H1 (cell line): Measurements from ENCODE around the gene MT1B. TPM values are rescaled to one million over a fixed set of nuclear protein-coding genes. Genes with fewer than 3 reads are reported as not detected.

ENCODE experiments used
- CTCF ChIA-PET: fragments of 300-600 bp; sonication (Branson Sonifier 250); formaldehyde crosslinking; loops from one replicate; lab custom pipeline; 2021; ENCODE audit not compliant: partially characterized antibody; lab: Charles Lee
- POLR2A ChIA-PET: fragments of 300-600 bp; sonication (Branson Sonifier 250); formaldehyde crosslinking; loops from one replicate; lab custom pipeline; 2021; ENCODE audit warnings: inconsistent platforms; ENCODE audit not compliant: partially characterized antibody; lab: Charles Lee
- DNase-seq, 2 experiments: peaks; one replicate each; pipeline versions ENCODE4 v3.0.0 to v3.0.0-alpha.2; 2010 to 2022; ENCODE audit warnings: low spot score in 2 of 2, low read depth in 1 of 2, mixed read lengths in 1 of 2
- FAIRE-seq: peaks from 2 replicates; lab custom pipeline; 2011; peaks lifted over from hg19 to GRCh38; lab: Jason Lieb, UNC
- H2AFZ ChIP-seq: 2 replicates; pipeline ENCODE4 v1.8.1; 2012; ENCODE audit warnings: low read length, inconsistent platforms
- H2AK5ac ChIP-seq: 2 replicates; pipeline ENCODE4 v1.6.1; 2013; ENCODE audit warnings: low read depth, low read length
- H2BK120ac ChIP-seq: replicated peaks from 2 replicates; pipeline ENCODE3; 2013; ENCODE audit warnings: low read depth, low read length, inconsistent platforms
- H2BK12ac ChIP-seq: 2 replicates; pipeline ENCODE4 v1.6.1; 2013; ENCODE audit warnings: low read depth, low read length
- H2BK15ac ChIP-seq: 2 replicates; pipeline ENCODE4 v1.6.1; 2013; ENCODE audit warnings: low read length
- H2BK20ac ChIP-seq: 2 replicates; pipeline ENCODE4 v1.6.1; 2013; ENCODE audit warnings: low read length
- H2BK5ac ChIP-seq: 2 replicates; pipeline ENCODE4 v1.6.1; 2013; ENCODE audit warnings: low read depth, low read length
- H3K14ac ChIP-seq: 2 replicates; pipeline ENCODE4 v1.6.1; 2013; ENCODE audit warnings: inconsistent platforms; ENCODE audit not compliant: insufficient read length
- H3K18ac ChIP-seq: 2 replicates; pipeline ENCODE4 v1.6.1; 2013; ENCODE audit warnings: low read length; ENCODE audit errors: extremely low read depth
- H3K23ac ChIP-seq: 2 replicates; pipeline ENCODE4 v1.6.1; 2013; ENCODE audit warnings: inconsistent platforms; ENCODE audit not compliant: insufficient read length
- H3K23me2 ChIP-seq: 2 replicates; pipeline ENCODE4 v1.6.1; 2013; ENCODE audit warnings: low read depth, low read length
- H3K27ac ChIP-seq: 2 replicates; pipeline ENCODE4 v1.6.1; 2011; ENCODE audit warnings: low read depth, low read length, inconsistent platforms
- H3K27me3 ChIP-seq, 4 experiments: replicated peaks in 1 of 4; 1 replicate in 1 of 4; 2 replicates in 3 of 4; pipeline versions ENCODE4 v1.6.1 to v1.8.1; 2011 to 2013; ENCODE audit warnings: low read length in 3 of 4, mild to moderate bottlenecking in 3 of 4, inconsistent platforms in 2 of 4, mixed read lengths in 2 of 4, moderate library complexity in 1 of 4; ENCODE audit not compliant: control insufficient read depth in 3 of 4, insufficient read depth in 3 of 4; ENCODE audit errors: extremely low read depth in 1 of 4
- H3K36me3 ChIP-seq, 4 experiments: 2 replicates each; pipeline versions ENCODE4 v1.6.1 to v1.8.1; 2011 to 2013; ENCODE audit warnings: mild to moderate bottlenecking in 4 of 4, low read length in 3 of 4, moderate library complexity in 2 of 4, control low read depth in 1 of 4, inconsistent platforms in 1 of 4; ENCODE audit not compliant: insufficient read depth in 4 of 4, control insufficient read depth in 2 of 4
- H3K4ac ChIP-seq: replicated peaks from 2 replicates; pipeline ENCODE3; 2013; ENCODE audit warnings: low read length, low read depth, mixed read lengths, inconsistent platforms; ENCODE audit not compliant: insufficient read length
- H3K4me1 ChIP-seq, 4 experiments: replicated peaks in 1 of 4; 1 replicate in 1 of 4; 2 replicates in 3 of 4; pipeline versions ENCODE4 v1.6.1 to v1.8.1; 2011 to 2013; ENCODE audit warnings: low read length in 3 of 4, inconsistent platforms in 2 of 4, mixed read lengths in 1 of 4; ENCODE audit not compliant: insufficient read depth in 4 of 4, control insufficient read depth in 3 of 4
- H3K4me2 ChIP-seq, 2 experiments: 2 replicates each; pipeline versions ENCODE4 v1.6.1 to v1.8.1; 2011 to 2013; ENCODE audit warnings: low read depth in 2 of 2, low read length in 2 of 2, control low read depth in 1 of 2, inconsistent platforms in 1 of 2, mild to moderate bottlenecking in 1 of 2; ENCODE audit not compliant: insufficient read depth in 1 of 2
- H3K4me3 ChIP-seq, 4 experiments: fragments of 200-600, 300-600 bp in 1 of 4; sonication (generic), shearing (Covaris generic), sonication (Bioruptor Twin) in 1 of 4; 2 replicates each; pipeline versions ENCODE4 v1.5.1 to v1.8.1; 2011 to 2016; ENCODE audit warnings: low read length in 4 of 4, low read depth in 3 of 4, control low read depth in 2 of 4, inconsistent platforms in 2 of 4, mild to moderate bottlenecking in 2 of 4, mixed read lengths in 1 of 4, moderate library complexity in 1 of 4; ENCODE audit not compliant: insufficient read depth in 2 of 4; ENCODE audit errors: extremely low read depth in 1 of 4
- H3K56ac ChIP-seq: replicated peaks from 2 replicates; pipeline ENCODE3; 2013; ENCODE audit warnings: low read depth, mild to moderate bottlenecking, mixed read lengths, low read length, inconsistent platforms; ENCODE audit not compliant: insufficient read length
- H3K79me1 ChIP-seq: 2 replicates; pipeline ENCODE4 v1.6.1; 2013; ENCODE audit warnings: low read depth, low read length, control low read depth
- H3K79me2 ChIP-seq, 2 experiments: 2 replicates each; pipeline versions ENCODE4 v1.6.1 to v1.8.1; 2012 to 2013; ENCODE audit warnings: low read length in 2 of 2, mild to moderate bottlenecking in 2 of 2, inconsistent platforms in 1 of 2; ENCODE audit not compliant: insufficient read depth in 2 of 2, control insufficient read depth in 1 of 2
- H3K9ac ChIP-seq, 4 experiments: replicated peaks in 1 of 4; 1 replicate in 1 of 4; 2 replicates in 3 of 4; pipeline versions ENCODE4 v1.6.1 to v1.8.1; 2011 to 2013; ENCODE audit warnings: low read depth in 3 of 4, low read length in 3 of 4, control low read depth in 2 of 4, mild to moderate bottlenecking in 2 of 4, moderate library complexity in 2 of 4, inconsistent platforms in 1 of 4; ENCODE audit errors: extremely low read depth in 1 of 4
- H3K9me3 ChIP-seq, 2 experiments: 2 replicates each; pipeline versions ENCODE4 v1.6.1 to v1.8.1; 2012 to 2013; ENCODE audit warnings: mild to moderate bottlenecking in 2 of 2, moderate library complexity in 2 of 2, control low read depth in 1 of 2, inconsistent platforms in 1 of 2, low read depth in 1 of 2, low read length in 1 of 2, mixed read lengths in 1 of 2; ENCODE audit not compliant: insufficient read depth in 2 of 2
- H4K20me1 ChIP-seq, 2 experiments: replicated peaks in 1 of 2; 2 replicates each; pipeline versions ENCODE3 to v1.8.1; 2011 to 2013; ENCODE audit warnings: inconsistent platforms in 2 of 2, low read length in 2 of 2, mild to moderate bottlenecking in 1 of 2; ENCODE audit not compliant: insufficient read depth in 2 of 2, control insufficient read depth in 1 of 2
- H4K5ac ChIP-seq: 2 replicates; pipeline ENCODE4 v1.6.1; 2013; ENCODE audit warnings: low read length, low read depth, mixed read lengths, inconsistent platforms; ENCODE audit not compliant: insufficient read length
- H4K8ac ChIP-seq: 2 replicates; pipeline ENCODE4 v1.8.0; 2013; ENCODE audit warnings: mild to moderate bottlenecking, moderate library complexity, low read length, inconsistent platforms; ENCODE audit not compliant: insufficient read depth; ENCODE audit errors: extremely low read depth
- H4K91ac ChIP-seq: replicated peaks from 2 replicates; pipeline ENCODE3; 2013; ENCODE audit warnings: low read length, mixed read lengths, inconsistent platforms; ENCODE audit not compliant: insufficient read length
- BCL11A ChIP-seq, 2 experiments: IDR thresholded peaks; one replicate each; pipeline ENCODE4 v1.6.1; 2011; ENCODE audit warnings: low read depth in 2 of 2, low read length in 2 of 2, mild to moderate bottlenecking in 2 of 2
- JUN ChIP-seq: IDR thresholded peaks from 2 replicates; pipeline ENCODE4 v1.6.1; 2011; ENCODE audit warnings: low read depth, mild to moderate bottlenecking, improper control_type of control experiment, low read length
- KDM4A ChIP-seq: IDR thresholded peaks from one replicate; pipeline ENCODE4 v1.7.1; 2012; ENCODE audit warnings: low read depth, mild to moderate bottlenecking, moderate library complexity, low read length, inconsistent platforms; ENCODE audit not compliant: severe bottlenecking
- RFX5 ChIP-seq: IDR thresholded peaks from 2 replicates; pipeline ENCODE4 v1.6.1; 2011; ENCODE audit warnings: low read depth, low read length, improper control_type of control experiment, borderline replicate concordance
- RNF2 ChIP-seq: fragments of 200-900, 300-1000 bp; sonication (generic); IDR thresholded peaks from 2 replicates; pipeline ENCODE4 v1.7.1; 2016; ENCODE audit warnings: borderline replicate concordance, low read depth, mild to moderate bottlenecking, antibody characterized with exemption, low read length; ENCODE audit not compliant: poor library complexity, severe bottlenecking; ENCODE audit errors: missing control alignments
- SAP30 ChIP-seq: fragments of 300-600 bp; sonication (generic); IDR thresholded peaks from 2 replicates; pipeline ENCODE4 v1.7.1; 2012; ENCODE audit warnings: low read length, moderate library complexity, mild to moderate bottlenecking, inconsistent platforms; ENCODE audit not compliant: insufficient read depth, insufficient replicate concordance
- SP2 ChIP-seq: IDR thresholded peaks from 2 replicates; pipeline ENCODE4 v1.6.1; 2012; ENCODE audit warnings: mild to moderate bottlenecking, low read length, inconsistent platforms
- TEAD4 ChIP-seq: IDR thresholded peaks from 2 replicates; pipeline ENCODE4 v1.6.1; 2012; ENCODE audit warnings: low read depth, low read length, inconsistent platforms, mixed read lengths
- WGBS, 2 experiments: shearing (Covaris generic) in 1 of 2; methylation state at CpG; one replicate each; pipeline versions ENCODE4 v1.1.6 to v1.1.7; 2013 to 2015; ENCODE audit warnings: low lambda C conversion rate in 2 of 2, mixed read lengths in 2 of 2, inconsistent platforms in 1 of 2, low coverage in 1 of 2, missing lambda C conversion rate in 1 of 2; ENCODE audit not compliant: insufficient replicate concordance in 2 of 2, insufficient coverage in 1 of 2, insufficient read length in 1 of 2; ENCODE audit errors: extremely low coverage in 1 of 2, missing lambda C conversion rate in 1 of 2; 5-methylcytosine and 5-hydroxymethylcytosine counted together
- polyA plus RNA-seq, 7 experiments: library from polyadenylated mRNA; depleted of rRNA in 3 of 7; stranded (reverse) in 5 of 7; unstranded in 2 of 7; fragments of >200 nt in 5 of 7; fragments of 200-250 nt in 2 of 7; gene quantifications; 1 replicate in 5 of 7; 2 replicates in 1 of 7; 4 replicates in 1 of 7; pipeline versions ENCODE4 v1.2.1 to v1.2.3, GENCODE V29; 2011 to 2013; ENCODE audit warnings: missing spikeins in 2 of 7, mixed read lengths in 2 of 7
- total RNA-seq: library from RNA; stranded (reverse); fragmentation: NEBNext Ultra II Directional; extraction: Animal tissue kit (Norgen Biotek cat#: 25700); gene quantifications from 2 replicates; pipeline ENCODE4 v1.2.1, GENCODE V29; 2021
- TF ChIP-seq, protein P1 (sequence below): IDR thresholded peaks from 2 replicates; pipeline ENCODE4 v1.6.1; 2012; ENCODE audit warnings: inconsistent platforms

Gene MT1B
- total and polyA plus RNA-seq, 2 of the 8 experiments (the other 6 are each of a cell fraction or from before 2014, with no cell fraction given) = not detected

DNA sequence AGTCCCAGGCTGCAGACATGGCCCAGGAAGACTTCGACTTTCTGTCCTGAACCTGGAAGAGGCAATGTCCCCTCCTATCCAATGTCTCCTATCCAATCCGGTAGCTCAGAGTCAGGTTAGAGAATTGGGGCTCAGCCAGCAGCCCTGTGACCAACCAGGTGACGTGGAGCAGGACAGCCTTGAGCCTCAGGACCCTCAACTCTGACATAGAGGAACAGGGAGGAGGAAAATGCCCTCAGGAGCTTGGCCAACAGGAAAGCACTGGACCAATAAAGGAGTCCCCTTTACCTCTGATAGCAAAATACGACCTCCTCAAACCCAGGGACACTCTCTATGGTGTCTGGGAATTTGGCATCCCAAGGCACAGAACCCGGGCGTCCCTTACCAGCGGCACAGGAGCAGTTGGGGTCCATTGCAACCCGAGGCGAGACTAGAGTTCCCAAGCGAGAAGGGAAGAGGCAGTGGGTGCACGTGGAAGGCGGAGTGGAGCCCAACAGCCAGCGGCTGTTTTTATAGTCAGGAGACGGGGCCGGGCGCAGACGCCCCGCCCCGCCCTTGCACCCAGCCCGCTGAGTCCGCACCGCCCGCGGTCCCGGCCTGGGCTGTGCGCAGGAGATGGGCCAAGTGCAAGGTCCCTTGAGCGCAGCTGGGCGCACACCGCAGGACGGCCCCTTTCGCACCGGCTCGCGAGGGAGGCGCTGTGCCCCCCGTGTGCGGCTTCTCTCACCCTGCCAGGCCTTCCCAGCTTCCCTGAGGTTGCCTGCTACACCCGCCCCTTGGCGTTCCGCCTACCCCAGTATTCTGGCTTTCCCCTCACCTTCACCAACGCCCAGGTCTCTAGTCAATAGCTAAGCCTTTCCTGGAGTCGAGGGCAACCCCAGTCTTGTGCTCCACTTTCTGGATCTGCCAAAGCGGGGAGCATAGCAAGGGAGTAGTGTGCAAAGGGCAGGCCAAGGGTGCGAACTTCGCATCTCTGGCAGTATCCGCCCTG is 16.2 kb downstream of the MT1B start, which contains the start of gene MT1G:
MT1G (minus strand) TSS at position 485 of the 991 bp plus-strand sequence; CDS start at position 413, 72 bp downstream.
- H4K8ac ChIP-seq = peak within 1 kb of the TSS; percentile 36; the same call in 1 of the 2 replicates
- peak within 1 kb of the TSS; percentile 13 to 53 (median 16); a peak in 5 of 8 replicates for H3K4me3 ChIP-seq
- H3K4me1 ChIP-seq = peaks cover 3 to 16% (median 12%) of the 10 kb centered on the region in 4 experiments
- POLR2A ChIA-PET = interaction anchor here (0.6 to 13.9 kb wide), 16 partner anchors 13 to 208 kb away, joined by 3 to 205 read pairs (median 4); partner anchors contain the start of genes MT1B, MT1E, MT1F and MT1M
- no peak within 1 kb of the TSS for H3K56ac ChIP-seq
- H3K4ac ChIP-seq = no peak within 1 kb of the TSS
- H2BK5ac ChIP-seq = peak within 1 kb of the TSS; percentile 37; the same call in 1 of the 2 replicates
- no peaks in the 10 kb centered on the region for H3K79me2 ChIP-seq
- DNase-seq = peak in 1 of 2 experiments; percentile 70
- CTCF ChIA-PET = interaction anchor here (0.8 to 4.6 kb wide), 10 partner anchors 11 to 91 kb away, joined by 3 to 29 read pairs (median 4); partner anchors contain the start of gene MT1M
- H2BK12ac ChIP-seq = peak within 1 kb of the TSS; percentile 85; the same call in 1 of the 2 replicates
- no peak within 1 kb of the TSS for H2AFZ ChIP-seq
- peak within 1 kb of the TSS; percentile 68; the same call in 1 of the 2 replicates for H2AK5ac ChIP-seq
- WGBS, 2 experiments = 4% methylated on average over 45 of the region's 46 CpGs; no CpG with 5 or more reads in 1 of the 2 experiments
- no peak within 1 kb of the TSS for H4K5ac ChIP-seq
- no peak within 1 kb of the TSS; a peak in 1 of 7 replicates for H3K9ac ChIP-seq
- peaks cover 12% of the 10 kb centered on the region; the same call in 1 of the 2 replicates for H3K23me2 ChIP-seq
- no peak within 1 kb of the TSS for H3K14ac ChIP-seq
- no peaks in the 10 kb centered on the region for H3K9me3 ChIP-seq
- H3K27ac ChIP-seq = no peak within 1 kb of the TSS
- peak within 1 kb of the TSS; percentile 74 to 92 for H3K4me2 ChIP-seq
- no peak within 1 kb of the TSS for H4K91ac ChIP-seq
- H3K18ac ChIP-seq = no peak within 1 kb of the TSS
- H3K27me3 ChIP-seq = peaks cover 81 to 98% (median 93%) of the 10 kb centered on the region in 4 experiments
- peak within 1 kb of the TSS; percentile 88; the same call in 1 of the 2 replicates for H2BK15ac ChIP-seq
- peaks cover 2 to 9% of the 10 kb centered on the region in 2 experiments for H4K20me1 ChIP-seq
- peak within 1 kb of the TSS; percentile 53; the same call in 1 of the 2 replicates for H2BK20ac ChIP-seq
- H2BK120ac ChIP-seq = no peak within 1 kb of the TSS
- H3K36me3 ChIP-seq = no peaks in the 10 kb centered on the region
- FAIRE-seq = no peak
- no peaks in the 10 kb centered on the region for H3K79me1 ChIP-seq
- H3K23ac ChIP-seq = no peak within 1 kb of the TSS
- TF ChIP-seq JUN (no peak), RNF2 (no peak), SAP30 (no peak), SP2 (no peak), BCL11A (IDR thresholded peaks at IDR 0.05; ENCODE audit: low read depth in 2 of 2, low read length in 2 of 2) (no peak), RFX5 (no peak), TEAD4 (no peak), KDM4A (peak; percentile 38)
- TF ChIP-seq, protein P1, sequence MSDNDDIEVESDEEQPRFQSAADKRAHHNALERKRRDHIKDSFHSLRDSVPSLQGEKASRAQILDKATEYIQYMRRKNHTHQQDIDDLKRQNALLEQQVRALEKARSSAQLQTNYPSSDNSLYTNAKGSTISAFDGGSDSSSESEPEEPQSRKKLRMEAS = no peak
